ENCODE measurements around the gene PRPF19.

PRPF19 gene

DNA sequence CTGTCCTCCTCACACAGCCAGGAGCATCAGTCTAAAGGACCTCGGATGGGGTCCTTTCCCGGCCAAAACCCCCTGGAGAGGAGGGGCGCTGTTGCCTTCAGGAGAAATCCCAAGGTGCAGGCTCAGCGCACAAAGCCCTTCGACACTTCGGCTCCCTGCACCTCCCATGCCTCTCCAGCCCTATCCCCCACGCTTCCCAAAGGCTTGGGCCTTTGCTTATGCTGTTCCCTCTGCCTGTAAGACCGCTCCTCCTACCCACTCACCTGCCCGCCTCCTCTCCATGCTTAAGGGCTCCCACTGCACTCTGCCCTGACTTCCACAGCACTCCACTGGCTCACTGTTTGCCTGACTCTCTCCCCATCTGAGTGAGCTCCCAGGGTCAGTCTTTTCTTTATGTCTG, 32.1 kb upstream of the PRPF19 start:
- no peak for DNase-seq

DNA sequence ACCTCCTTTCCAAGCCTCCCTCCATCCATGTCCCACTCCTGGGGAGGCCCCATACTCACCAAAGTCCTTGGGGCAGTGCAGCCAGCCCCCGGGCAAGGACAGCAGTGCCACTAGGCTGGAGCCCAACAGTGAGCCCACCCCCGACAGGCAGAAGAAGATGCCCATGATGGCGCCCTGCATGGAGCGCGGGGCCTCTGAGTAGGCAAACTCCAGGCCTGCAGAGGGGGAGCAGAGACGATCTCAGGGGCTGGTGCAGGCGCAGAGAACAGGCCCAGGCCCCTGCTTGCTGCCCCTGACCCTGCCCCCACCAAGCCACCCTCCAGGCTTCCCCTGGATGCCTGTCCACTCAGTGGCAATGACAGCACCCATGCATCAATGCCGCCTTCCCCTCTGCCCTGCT, 31.4 kb upstream of the PRPF19 start:
- no peak for DNase-seq

DNA sequence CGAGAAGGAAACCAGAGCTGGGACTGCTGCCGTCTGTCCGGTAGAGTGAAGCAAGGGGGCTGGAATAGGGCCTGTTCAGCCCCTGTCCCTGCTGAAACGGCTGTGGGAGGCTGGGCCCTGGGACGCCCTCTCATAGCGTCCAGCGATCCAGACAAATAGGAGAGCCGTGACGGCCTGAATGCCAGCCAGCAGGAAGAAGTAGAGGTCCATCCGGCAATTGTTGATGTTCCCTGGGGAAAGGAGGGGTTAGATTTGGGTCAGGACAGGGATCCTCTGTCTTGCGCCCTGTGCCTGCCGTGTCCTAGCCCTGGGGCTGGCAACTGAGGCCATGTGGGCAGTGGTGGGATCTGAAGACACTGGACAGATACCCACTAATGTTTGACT, 30.8 kb upstream of the PRPF19 start:
- no peak for DNase-seq

DNA sequence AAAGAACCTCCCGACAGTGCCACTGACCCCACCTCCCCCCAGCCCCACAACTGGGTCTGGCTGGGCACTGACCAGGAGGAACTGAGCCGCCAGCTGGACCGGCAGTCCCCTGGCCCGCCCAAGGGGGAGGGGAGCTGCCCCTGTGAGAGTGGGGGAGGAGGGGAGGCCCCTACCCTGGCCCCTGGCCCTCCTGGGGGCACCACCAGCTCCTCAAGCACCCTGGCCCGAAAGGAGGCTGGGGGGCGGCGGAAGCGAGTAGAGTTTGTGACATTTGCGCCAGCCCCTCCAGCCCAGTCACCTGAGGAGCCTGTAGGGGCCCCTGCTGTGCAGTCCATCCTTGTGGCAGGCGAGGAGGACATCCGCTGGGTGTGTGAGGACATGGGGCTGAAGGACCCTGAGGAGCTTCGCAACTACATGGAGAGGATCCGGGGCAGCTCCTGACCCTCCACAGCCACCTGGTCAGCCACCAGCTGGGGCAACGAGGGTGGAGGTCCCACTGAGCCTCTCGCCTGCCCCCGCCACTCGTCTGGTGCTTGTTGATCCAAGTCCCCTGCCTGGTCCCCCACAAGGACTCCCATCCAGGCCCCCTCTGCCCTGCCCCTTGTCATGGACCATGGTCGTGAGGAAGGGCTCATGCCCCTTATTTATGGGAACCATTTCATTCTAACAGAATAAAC, 30.2 kb upstream of the PRPF19 start:
- no peak for DNase-seq

DNA sequence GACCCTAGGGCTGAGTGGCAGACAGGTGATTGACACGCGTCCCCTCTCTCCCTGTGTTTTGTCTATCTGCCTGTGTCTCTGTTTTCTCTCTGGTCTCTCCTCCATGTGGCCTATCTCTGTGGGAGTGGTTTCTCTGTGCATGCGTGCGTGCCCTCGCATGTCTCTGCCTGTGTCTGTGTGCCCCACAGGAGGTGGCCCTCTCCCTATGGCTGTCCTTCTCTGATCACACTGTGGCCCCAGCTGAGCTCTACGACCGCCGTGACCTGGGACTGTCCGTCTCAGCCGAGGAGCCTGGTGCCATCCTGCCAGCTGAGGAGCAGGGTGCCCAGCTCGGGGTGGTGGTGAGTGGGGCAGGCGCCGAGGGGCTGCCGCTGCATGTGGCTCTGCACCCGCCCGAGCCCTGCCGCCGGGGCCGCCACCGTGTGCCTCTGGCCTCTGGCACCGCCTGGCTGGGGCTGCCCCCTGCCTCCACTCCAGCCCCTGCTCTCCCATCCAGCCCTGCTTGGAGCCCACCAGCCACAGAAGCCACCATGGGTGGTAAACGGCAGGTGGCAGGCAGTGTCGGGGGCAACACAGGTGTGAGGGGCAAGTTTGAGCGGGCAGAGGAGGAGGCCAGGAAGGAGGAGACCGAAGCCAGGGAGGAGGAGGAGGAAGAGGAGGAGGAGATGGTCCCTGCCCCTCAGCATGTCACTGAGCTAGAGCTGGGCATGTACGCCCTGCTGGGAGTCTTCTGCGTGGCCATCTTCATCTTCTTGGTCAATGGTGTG, 29.5 kb upstream of the PRPF19 start:
- DNase-seq: no peak

DNA sequence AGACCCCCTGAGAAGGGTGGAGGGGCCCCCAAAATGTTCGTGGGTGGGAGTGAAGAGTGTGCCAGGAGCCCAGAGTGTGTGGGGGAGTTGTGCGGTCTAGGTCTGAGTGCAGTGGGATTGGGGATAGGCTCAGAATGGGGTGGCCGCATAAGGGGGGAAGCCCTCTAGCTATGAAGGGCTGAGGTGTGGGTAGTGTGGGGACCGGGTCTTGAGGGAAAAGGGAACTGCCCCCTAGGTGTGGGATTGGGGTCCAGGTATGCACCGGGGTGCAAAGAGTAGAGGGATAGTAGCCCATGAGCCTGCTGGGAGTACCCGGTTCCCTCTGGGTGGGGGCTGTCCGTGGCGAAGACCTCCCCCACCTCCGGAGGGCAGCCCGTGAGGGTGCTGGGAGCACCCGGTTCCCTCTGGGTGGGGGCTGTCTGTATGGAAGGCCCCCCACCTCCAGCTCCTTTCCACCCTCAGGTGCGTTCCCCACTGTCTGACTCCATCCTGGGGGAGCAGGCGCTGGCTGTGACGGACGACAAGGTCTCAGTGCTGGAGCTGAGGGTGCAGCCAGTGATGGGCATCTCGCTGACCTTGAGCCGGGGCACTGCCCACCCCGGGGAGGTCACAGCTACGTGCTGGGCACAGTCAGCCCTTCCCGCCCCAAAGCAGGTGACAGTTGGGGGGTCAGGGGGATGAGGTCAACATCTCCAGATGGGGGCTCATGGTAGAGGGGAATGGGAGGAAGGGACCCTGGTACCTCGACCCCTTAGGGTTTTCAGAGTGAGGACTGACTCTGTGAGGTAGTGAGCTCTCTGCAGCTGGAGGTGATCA, 28.6 kb upstream of the PRPF19 start:
- no peak for DNase-seq

DNA sequence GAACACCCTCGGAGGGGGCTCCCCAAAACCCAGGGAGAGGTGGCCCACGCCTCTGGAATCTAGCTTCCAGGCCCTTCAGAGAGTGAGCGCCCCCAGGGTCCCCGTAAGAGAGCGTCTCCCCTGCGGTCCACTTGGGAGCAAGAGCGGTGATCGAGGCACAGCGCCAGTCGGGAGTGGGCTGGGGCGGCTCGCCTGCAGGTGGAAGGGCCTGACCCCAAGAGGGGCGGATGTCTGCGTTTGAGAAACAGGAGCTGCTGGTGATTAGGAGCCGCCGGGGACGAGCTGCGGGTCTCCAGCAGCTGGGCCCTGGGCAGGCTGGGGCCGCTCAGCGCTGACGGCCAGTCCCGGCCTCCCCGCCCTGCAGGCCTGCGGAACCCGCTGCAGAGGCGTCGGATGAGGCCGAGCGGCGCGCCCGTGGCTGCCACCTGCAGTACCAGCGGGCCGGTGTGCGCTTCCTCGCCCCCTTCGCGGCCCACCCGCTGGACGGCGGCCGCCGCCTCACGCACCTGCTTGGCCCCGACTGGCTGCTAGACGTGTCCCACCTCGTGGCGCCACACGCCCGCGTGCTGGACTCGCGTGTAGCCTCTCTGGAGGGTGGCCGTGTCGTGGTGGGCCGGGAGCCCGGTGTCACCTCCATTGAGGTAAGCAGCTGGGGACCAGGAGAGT, 27.9 kb upstream of the PRPF19 start:
- DNase-seq: no peak

DNA sequence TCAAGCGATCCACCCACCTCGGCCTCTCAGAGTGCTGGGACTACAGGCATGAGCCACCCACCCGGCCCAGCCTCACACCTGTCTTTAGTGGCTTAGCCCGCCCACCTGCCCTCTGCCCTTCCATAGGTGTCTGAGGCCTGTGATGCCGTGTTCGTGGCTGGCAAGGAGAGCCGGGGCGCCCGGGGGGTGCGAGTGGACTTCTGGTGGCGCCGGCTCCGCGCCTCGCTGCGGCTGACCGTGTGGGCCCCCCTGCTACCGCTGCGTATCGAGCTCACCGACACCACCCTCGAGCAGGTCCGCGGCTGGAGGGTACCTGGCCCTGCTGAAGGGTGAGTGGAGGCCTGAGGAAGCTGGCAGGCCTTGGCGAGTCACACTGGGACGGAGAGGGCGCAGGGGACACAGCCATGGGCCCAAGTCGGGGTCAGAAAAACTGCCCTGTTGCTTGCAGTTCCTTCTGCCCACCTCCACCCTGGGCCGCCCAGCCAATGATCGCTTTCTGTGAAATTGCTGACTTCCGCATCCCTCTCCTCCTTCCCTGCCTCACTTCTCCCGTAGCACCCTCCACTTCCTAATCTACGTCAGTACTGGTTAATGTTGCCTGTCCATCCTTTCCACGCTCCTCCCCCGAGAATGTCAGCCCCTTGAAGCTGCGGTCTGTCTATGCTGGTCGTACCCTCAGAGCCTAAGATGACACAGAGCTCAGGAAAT, 27.2 kb upstream of the PRPF19 start:
- no peak for DNase-seq

DNA sequence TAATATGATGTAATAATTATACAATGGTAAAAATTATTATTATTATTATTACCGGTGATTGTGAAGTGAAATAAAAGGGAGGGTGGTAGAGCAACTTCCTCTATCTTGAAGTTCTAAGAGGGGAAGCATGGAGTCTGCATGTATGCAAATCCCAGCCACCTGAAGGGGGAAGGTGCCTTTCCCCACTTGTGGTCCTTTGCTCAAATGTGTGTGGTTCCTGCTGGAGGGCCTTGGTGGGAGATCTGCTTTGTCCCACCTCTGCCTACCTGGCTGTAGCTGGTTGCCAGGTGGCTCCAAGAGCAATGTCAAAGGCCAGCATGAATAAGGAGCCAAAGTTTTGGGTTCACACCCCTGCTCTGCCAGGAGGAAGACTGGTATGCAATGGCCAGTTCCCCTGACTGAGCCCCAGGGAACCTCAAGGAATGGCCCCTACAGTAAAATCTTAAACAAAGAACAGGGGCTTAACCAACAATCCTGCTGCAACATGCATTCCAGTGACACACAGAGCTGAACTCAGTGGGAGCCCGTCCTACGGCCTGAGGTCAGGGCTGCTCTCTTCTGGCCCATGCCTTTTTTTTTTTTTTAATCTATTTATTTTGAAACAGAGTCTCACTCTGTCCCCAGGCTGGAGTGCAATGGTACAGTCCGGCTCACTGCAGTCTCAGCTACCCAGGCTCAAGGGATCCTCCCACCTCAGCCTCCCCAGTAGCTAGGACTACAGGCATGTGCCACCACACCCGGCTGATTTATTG, 26.4 kb upstream of the PRPF19 start:
- DNase-seq: no peak

DNA sequence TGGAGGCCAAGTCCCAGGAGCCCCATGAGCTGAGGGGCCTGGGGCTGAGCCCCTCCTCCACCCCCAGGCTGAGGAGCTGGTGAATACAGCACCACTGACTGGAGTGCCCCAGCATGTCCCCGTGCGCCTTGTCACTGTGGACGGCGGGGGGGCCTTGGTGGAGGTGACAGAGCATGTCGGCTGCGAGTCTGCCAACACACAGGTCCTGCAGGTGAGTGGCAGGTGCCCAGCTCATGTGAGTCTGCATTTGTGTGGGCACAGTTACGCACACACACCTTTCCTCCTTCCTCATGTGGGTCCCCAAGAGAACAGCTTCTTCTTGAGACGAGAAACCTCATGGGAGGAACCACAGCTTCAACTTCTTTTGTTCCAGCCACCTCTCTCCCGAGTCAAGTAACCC, 25.5 kb upstream of the PRPF19 start:
- DNase-seq: no peak

DNA sequence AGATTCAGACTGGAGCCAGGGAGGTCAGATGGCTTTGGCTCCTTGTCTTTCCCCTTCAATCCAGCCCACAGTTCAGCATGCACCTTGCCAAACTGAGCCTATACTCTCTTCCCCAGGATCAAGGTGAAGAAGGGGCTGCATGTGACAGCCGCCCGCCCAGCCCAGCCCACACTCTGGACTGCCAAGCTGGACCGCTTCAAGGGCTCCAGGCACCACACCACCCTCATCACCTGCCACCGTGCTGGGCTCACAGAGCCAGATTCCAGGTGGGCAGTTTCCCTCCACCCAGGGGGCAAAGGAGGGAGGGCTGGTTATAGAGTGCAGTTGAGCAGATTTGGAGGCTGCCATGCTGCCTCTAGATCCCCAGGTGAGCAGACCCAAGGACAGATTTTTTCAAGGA, 24.0 kb upstream of the PRPF19 start:
- no peak for DNase-seq

DNA sequence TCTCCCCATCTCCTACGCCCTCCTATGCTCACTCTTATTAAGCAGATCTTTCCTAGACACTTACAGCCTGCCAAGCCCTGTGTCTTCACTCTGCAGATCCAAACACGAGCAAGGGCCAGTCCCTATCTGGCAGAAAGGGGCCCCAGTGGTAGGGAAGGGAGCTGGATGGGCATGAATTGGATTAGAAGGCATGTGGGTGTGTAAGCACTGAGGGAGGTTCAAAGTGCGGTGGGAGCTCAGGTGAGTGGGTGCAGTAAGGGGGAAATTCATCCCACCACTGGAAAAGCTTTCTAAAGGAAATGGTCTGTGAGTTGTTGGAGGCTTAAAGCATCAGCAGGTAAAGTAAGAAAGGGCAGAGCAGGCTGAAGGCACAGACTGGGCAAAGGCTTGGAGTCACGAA, 23.4 kb upstream of the PRPF19 start:
- DNase-seq: no peak

DNA sequence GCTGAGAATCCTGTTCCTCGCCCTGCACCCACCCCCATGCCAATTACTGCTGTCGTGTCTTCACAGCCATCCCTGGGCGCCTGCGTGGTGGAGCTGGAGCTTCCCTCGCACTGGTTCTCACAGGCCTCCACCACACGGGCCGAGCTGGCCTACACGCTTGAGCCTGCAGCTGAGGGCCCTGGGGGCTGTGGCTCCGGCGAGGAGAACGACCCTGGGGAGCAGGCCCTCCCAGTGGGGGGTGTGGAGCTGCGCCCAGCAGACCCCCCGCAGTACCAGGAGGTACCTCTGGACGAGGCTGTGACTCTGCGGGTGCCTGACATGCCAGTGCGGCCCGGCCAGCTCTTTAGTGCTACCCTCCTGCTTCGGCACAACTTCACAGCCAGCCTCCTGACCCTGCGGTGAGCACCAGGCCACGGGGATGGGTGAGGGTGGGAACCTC, 22.2 kb upstream of the PRPF19 start:
- DNase-seq: no peak

DNA sequence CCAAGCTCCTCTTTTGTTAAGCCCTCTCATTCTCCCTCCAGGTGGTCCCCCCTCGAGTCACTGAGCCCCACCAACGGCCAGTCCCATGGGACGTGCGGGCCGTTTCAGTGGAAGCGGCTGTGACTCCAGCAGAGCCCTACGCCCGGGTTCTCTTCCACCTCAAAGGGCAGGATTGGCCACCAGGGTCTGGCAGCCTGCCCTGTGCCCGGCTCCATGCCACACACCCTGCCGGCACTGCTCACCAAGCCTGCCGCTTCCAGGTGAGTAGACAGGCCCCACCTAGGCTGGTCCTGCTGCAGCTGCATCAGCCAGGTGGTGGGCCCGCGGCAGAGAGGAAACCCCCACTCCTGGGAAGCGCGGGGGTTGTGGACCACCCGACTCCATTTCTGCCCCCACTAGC, 21.2 kb upstream of the PRPF19 start:
- no peak for DNase-seq

DNA sequence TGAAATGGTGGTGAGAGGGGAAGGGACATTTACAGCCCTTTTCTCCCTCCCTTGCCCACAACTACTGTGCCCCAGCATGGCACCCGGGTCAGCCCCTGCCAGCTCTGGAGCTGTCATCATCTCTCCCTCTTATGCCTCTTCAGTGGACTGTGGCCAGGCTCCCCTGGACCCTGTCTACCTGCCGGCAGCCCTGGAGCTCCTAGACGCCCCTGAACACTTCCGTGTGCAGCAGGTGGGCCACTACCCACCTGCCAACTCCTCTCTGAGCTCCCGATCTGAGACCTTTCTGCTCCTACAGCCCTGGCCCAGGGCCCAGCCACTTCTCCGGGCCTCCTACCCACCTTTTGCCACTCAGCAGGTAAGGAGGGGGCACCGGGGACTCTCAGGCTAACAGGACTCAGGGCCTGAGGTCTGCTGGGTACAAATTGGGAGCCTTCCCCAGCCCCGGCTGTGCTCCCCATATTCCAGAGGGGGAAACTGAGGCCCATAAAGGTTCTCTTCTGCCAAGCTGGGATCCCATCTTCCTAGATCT, 20.7 kb upstream of the PRPF19 start:
- no peak for DNase-seq

DNA sequence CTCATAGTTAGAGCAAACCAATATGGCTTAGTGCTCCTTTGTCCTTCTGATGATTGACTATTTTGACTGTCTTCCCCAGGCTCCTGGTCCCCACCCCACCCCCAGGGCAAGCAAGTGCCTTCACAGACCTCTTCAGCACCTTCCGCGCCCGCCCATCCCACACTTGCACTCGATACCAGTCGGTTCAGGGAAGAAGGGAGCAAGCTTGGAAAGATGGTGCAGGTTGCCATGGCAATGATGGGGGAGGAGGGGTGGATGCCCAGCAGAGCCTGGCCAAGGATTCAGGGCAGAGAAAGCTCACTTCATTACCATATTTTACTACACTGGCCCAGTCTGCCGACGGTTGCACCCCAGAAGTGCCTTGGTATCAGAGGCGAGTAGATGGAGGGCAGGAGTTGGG, 20.1 kb upstream of the PRPF19 start:
- DNase-seq: peak in 18 of 56 donors; percentile 7 to 53 (median 26)

DNA sequence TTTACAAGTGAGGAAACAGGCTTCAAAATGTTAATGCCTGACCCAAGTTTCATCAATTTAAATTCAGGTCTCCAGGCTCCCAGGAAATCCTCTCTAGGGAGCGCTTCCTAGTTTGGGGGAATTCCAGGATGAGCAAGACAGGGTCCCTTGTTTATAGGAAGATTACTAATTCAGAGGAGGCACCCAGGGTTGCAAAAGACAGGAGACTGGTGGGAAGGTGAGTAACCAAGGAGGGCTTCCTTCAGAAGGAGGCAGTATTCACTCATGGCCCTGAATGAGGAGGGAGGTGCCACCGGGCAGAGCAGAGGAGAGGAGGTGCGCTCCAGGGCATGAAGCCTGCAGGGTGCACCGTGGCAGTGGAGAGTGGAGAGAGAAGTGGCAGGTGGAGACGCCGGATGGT, 19.5 kb upstream of the PRPF19 start:
- no peak for DNase-seq

DNA sequence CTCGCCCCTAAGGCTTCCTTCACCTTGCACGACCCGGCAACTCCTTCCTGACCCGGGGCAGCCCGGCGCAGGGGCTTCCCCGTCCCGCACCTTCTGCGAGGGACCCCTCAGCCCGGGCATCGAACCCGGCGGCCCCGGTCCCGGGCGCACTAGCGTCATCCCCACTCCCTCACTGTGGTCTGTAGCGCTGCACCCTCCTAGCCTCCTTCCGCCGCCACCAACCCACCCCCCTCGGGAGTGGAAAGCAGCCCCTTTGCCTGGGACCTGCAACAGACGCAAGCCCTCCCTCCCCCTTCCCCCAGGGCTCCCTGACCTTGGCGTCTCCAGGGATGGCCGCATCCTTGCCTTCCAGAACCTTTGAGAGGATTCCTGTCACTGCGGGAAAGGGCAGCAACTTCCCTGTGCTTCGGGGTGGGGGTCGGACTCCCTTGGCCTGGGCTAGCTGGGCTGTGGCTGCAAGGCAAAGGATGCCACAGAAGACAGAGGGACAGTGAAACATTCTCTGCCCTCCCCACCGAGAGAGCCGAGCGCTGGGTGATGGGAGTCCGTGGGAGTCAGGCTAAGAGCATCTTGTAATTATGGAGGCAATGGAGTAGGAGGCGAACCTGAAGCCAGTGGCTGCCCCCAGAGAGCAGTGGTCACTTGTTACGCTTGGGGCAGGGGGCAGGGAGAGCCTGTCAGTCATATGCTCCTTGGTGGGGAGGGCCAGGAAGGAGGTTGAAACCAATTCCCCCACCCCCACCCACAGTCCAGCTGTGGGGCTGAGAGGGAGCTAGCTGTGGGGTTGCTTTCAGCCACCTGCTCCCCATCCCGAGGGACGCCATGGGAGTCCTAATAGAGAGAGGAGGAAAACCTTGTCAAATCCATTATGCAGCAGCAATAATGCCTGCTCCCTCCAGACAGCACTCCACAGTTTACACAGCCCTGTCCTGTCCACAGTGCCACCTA, 18.8 kb upstream of the PRPF19 start:
- DNase-seq: no peak
